ENCODE results near the gene OSBPL5.

The OSBPL5 gene

DNA sequence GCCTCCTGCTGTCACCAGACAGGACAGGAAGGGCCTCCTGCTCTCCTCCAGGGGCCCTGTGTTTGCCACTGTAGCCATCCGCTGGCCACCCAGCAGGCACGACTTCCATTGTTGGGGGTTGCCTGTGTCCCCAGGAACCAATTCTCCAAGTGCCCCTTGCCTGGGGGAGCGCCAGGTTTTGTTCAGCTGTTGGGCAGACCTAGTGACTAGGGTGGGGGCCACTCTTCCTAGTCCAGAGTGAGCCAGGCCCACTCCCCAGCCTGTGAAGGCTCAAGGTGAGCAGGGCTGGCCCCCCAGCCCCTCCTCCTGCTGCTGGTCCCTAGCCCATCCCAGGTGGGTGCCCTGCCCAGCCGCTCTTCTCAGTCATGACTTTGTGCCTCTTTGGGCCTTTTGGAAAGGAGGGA, 30.9 kb downstream of the OSBPL5 start:
- no peak for DNase-seq (ENCODE audit: low spot score)

DNA sequence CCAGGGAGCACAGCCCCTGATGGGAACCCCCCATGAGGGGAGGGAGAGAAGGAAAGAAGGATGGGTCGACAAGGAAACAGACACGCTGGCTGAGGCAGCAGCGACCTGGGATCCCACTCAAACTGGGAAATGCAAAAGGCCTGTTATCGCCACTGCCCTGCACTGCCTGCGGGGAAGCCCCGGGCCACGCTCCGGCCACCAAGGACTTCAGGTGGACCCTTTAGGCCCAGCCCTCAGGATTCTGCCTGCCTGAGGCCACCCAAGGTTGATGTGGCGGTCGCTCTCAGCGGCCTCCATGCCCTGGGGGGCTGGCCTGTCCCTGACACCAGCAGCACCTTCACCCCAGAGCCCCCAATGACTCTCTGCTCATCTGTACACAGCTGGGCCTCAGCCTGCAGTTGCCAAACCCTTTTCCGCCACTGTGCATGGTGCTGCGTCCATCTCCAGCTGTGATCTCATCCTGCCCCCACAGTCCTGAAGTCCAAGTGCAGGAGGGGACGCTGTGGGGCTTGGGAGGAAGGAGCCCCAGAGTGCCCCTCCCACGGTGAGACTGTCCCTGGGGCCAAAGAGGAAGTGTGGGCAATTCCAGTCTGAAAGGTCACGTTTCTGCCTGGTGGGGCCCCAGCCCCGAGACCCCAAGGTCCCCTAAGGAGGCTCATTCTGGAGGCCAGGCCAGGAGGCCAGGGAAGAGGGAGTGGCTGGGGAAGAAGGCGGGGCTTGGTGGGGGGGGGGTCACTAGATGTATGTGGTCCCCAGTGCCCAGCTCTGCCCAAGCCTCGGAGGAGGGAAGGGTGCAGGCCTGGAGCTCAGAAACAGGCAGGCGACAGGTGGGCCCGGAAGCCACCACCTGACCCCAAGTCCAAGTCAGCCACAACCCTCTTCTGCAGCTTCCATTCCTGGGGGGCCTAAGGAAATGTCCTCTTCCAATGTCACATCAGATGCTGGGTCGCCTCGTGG, 31.6 kb downstream of the OSBPL5 start:
- no peak for DNase-seq (ENCODE audit: low spot score)

DNA sequence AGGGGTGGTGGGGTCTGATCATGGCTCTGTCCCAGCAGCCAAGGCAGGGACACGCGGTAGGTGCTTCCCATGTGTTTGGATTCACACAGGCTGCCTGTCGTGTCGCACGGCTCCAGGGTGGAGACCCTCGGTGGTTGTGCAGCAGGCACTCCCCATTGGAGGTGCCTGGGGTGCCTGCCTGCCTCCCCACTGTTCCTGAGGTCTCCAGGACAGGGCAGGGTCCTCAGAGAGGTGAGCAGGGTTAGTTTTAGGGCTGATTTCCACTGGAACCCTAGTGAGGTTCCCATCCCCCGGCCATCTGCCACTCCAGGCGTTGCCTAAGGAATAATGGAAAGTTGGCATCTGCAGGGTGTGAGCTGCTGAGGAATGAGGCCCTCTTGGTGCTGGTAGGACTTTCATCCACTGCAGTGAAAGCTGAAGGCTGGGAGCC, 32.3 kb downstream of the OSBPL5 start:
- DNase-seq (ENCODE audit: low spot score): no peak

DNA sequence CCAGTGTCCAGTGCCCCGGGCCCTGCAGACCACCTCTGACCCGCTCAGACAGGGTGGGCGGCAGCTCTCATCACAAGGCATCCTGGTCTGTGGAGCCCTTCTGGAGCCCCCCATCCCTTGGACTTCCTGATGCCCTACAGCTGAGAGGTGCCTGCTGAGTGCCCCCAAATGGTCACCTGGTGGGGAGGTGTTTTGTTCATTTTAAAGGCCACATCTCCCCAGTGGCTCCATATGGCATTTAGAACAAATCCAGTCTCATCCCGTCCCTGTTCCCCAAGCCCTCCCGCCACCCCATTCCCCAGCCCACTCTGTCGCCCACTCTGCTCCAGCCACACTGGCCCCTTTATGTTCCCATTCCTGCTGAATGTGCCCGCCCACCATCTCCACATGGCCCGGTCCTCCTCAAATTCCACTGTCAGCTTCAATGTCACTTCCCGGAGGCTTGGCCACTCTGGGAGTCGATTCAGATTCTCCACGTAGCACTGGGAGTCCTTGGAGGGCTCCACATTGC, 32.8 kb downstream of the OSBPL5 start:
- no peak for DNase-seq (ENCODE audit: low spot score)

DNA sequence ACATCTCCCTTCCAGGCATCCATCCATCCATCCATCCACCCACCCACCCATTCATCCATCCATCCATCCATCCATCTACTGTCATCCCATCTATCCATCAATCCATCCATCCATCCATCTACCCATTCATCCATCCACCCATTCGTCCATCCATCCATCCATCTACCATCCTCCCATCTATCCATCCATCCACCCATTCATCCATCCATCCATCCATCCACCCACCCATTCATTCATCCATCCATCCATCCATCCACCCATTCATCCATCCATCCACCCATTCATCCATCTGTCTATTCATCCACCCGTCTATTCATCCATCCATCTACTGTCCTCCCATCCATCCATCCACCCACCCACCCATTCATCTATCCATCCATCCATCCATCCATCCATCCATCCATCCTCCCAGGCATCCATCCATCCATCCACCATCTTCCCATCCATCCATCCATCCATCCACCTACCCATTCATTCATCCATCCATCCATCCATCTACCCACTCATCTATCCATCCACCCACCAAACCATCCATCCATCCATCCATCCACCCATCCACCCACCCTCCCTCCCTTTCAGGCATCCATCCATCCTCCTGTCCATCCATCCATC, 33.7 kb downstream of the OSBPL5 start:
- no peak for DNase-seq (ENCODE audit: low spot score)

DNA sequence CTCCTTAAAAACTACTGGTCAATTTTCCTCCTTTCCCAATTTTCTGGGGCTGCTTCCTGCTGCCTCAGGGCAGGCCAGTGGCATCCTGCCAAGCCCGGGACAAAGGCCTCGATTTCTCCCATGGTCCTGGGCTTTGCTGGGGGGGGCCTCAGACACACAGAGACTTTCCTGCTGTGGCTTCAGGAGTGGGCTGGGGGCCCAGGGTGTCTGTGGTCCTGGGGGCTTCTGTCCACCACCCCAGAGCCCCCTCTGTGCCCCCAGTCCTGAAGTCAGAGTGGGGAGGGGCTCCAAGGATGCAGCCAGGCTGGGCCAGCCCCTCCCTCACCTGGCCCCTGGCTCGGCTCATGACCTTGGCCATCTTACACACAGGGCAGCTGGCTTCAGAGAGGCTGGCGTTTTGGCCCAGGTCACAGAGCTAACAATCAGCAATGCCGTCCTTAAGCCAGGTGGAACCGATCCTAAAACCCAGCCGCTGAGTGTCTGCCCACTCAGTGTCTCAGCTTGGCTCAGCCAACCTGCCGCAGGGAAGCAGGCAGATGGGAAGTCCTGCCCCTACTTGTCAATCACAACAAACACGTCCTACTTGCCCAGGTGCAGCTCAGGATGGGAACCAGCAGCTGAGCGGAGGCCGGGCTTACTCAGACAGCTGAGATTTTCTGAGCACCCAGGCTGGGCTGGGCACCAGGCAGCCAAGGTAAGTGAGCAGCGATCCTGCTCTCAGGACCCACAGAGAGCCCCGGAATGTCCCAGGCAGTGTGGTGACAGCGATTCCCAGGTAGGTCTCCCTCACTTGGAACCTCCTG, 34.6 kb downstream of the OSBPL5 start:
- DNase-seq (ENCODE audit: low spot score): no peak

DNA sequence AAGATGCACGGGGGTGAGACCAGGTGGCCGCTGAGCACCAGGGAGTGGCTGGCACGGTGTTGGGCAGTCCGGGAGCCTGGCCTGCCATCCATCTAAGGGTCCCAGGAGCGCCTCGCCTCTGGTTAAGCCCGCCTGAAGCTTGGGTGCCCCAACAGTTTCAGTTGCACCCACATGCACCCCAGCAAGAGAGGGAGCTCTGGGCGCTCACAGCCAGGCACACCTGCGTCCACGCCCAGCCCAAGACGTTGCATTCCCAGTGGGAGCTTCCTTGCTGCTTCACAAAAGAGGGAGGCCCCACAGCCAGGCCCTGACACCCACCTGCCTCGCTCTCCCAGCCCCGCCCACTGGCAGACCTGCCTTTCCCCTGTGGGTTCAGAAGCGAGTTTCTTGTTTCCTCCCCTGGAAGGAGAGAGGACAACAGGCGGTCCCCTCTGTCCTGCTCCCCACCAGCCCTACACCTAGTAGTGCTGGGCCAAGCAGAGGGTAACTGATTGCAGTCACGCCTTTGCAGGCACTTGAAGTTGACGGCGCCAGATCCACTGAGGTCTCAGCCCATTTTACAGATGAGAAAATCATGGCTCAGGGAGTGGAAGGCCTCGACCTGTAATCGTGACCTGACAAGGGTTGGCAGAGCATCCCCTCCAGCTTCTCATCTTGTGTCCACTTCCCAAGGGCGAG, 35.4 kb downstream of the OSBPL5 start:
- no peak for DNase-seq (ENCODE audit: low spot score)

DNA sequence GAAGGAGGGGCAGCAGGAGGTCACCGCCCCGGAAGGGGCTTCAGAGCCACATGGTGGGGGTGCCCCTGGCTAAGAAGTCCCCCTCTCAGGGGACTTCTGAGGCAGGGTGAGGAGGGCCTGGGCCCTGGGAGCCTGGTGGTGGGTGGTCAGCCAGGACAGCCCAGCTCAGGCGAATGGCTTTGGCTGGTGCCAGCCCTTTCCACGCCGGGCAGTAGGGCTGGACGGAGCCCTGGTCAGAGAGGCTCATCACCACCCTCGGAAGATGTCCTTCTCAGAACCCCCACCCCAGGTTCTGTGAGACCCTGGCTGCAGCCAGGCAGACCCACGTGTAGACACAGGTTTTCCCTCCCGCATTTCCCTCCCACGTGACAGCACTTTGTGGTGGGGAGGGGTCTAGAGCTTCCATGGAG, 35.9 kb downstream of the OSBPL5 start:
- no peak for DNase-seq (ENCODE audit: low spot score)

DNA sequence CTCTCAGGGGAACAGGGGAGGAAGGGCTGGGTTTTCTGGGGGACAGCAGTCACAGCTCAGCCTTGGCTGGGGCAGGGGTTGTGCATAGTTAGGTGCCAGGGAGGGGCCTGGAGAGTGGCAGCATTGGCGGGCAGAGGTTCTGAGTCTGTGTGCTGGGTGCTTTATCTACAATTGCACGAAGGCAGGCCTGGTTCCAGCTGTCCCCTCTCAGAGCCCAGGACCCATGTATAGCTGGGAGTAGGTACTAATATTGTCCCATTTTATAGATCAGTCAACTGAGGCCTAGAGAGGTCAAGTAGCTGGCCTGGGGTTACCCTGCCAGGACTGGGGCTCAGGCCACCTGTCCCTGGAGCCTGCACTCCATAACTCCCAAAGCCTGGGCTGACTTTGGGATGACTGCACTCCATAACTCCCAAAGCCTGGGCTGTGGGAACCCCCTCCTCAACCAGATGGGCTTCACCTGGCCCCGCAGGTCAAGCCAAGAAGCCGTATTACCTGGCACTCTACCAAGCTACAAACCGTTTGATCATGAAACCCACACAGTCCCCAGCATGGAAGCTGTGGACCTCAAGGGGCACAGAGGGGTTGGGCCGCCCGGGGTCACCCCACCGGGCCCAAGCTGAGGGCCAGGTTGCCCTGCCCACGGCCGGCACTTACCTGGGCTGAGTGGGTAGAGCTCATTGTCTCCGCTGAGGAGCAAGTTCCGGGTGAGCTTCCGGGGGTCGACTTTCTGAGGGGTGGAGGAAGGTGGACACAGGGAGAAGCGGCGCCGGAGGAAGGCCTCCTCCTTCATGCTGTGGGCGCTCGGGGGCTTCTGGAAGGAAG, 36.5 kb downstream of the OSBPL5 start:
- DNase-seq (ENCODE audit: low spot score): no peak

DNA sequence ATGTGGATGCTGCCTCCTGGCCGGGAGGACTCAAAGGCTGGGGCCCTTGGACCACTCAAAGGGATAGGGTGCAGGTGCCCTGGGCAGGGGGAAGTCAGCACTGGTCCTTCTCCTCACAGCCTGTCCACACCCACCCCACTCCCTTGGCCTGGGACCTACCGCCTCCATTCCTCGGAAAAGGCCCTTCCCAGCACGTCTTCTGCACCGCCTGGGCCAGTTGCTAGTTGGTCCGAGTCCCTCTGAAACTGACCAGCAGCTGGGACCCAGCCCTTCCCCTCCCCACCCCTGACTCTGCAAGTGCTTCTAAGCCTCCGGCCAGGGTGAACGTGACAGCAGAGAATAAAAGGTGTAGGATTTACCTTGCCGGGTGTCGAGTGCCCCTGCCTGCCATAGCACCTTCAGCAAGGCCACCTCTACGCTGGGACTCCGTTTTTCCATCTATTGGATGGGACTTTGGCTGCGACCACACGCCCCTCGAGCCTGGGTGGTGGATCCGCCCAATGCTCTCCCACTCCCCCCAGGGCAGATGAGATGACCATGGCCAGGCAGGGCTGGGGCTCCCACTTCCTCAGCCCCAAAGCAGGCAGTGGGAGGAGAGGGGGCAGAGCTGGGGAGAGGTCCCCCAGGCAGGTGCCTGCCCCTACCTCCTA, 37.3 kb downstream of the OSBPL5 start:
- no peak for DNase-seq (ENCODE audit: low spot score)

DNA sequence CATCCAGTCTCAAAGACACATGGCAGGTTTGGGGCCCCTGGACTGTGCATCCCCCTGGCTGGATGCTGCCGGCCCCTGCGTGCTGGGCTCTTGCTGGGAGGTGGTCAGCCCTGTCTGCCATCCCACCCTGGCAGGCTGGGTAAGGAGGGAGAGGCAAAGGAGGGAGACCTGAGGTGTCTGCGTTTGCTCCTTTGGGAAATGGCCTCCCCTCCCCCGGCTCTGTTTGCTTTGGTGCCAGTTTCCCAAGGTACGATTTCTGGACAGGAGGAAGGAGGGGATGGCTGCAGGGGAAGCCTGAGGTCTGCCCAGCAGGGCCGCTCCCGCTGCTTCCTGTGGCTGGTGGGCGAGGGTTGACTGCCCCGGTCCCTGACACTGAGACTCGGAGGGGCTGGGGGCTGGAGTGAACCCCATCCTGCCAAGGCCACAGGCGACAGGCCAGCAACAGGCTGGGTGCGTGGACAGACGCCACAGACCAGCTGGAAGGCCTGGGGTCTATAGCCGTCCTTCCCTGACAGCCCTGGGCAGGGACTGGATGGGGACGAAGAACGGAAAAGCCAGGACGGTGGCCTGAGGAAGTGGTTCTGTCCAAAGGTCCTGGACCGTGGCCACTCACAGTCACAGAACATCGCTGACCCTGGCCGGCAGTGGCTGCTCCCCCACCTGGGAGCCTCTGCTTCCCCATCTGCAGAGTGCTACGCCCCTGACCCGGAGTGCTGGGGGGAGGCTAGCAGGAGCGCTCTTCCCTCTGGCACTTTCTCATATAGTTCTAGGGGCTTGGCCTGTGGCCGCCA, 38.0 kb downstream of the OSBPL5 start:
- no peak for DNase-seq (ENCODE audit: low spot score)

DNA sequence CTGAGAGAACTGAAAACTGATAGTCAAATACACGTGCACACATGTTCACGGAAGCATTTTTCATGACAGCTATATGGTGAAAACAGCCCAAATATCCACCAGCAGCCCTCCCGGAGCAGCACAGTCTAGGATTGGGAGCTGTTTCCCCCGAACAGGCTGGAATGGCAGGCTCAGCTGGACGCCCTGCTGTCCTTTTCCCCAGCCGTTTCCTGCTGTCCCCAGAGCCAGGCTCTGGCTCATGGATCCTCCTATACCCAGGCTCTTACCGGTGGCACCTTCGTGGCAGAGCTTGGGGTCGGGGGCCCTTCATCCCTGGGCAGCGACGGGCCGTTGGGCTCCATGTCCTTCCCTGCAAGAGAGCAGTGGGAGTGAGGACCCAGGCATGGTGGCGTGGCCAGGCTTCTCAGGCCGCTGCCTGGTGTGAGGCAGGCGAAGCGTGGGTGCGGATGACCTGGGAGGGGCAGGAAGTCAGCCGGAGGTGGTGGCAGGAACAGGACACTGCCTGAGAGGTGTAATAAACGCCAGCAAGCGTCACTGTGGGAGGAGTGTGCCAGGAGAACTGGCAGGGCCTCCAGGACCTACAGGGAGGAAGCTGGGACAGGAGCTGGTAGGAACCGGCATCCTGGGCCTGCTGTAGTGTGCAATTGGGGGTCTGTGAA, 38.8 kb downstream of the OSBPL5 start:
- no peak for DNase-seq (ENCODE audit: low spot score)

DNA sequence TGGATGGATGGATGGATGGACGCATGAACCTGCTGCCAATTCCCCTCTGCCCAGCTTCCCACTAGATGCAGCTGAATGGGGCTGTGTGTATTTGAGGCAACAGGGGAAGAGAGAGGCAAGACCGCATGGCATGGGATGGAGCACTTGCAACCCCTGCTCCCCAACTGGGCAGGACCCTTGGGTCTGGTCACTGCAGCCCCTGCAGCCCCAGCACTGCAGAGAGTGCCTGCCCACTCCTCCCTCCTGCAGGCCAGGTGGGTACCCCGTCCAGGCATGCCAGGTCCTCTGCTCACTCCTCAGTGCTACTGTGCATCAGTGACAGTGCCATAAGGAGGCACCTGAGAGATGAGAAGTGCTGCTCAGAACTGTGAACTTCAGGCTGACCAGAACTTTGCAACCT, 40.3 kb downstream of the OSBPL5 start:
- DNase-seq (ENCODE audit: low spot score): no peak

DNA sequence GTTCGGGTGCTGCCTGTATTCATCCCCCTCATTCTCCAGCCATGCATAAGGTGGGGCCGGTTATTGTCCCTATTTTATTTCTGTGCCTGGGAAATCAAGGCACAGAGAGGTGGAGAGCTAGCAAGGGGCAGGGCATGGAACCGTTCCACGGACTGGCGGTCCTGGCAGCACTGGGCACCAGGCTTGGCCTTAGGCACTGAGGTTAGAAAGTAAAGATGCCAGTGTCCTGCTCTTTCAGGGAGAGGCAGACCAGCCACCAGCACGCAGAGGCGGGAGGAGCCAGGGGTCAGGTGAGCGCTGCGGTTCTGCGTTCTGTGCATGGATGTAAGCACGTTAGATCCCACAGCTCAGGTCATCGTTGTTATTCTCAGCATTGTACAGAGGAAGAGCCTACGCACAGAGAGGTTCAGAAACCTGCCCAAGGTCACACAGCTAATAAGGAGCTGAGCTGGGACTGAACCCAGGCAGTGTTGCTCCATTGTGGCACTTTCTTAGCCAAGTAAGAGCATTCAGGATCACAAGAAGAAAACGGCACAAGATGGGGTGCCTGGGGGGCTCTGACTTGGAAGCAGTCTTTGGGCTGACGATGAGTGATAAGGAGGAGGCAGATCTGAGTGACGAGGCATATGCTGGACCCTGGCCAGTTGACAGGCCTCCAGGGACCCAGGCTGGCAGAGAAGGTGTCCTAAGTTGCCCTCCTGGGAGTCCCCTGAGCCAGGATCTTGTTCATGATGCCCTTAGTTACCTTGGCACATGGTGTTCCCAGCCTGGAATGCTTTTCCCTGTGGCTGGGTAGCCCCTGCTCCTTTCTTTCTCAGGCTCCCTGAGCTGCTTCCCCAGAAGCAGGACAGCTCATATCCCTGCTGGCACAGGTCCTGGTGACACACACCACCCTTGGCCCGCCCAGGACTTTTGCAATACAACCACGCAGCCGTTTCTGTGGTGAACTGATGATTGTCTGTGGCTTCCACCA, 41.1 kb downstream of the OSBPL5 start:
- no peak for DNase-seq (ENCODE audit: low spot score)

DNA sequence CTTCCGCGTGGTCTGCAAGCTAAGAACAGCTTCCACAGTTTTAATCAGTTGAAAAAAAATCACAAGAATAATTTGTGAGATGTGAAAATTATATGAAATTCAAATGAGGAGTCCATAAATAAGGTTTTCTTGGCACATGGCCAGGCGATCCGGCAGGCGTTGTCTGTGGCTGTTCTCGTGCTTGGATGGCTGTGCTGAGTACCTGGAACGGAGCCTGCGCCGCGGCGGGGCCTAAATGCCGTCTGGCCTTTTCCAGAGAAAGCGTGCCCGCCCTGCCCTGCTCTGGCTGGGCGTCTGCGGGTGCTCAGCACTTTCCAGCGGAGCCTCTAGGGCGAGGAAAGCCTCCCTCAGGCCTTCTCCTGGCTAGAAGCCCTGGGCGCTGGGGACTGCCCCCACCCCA, 41.8 kb downstream of the OSBPL5 start:
- DNase-seq (ENCODE audit: low spot score): no peak

DNA sequence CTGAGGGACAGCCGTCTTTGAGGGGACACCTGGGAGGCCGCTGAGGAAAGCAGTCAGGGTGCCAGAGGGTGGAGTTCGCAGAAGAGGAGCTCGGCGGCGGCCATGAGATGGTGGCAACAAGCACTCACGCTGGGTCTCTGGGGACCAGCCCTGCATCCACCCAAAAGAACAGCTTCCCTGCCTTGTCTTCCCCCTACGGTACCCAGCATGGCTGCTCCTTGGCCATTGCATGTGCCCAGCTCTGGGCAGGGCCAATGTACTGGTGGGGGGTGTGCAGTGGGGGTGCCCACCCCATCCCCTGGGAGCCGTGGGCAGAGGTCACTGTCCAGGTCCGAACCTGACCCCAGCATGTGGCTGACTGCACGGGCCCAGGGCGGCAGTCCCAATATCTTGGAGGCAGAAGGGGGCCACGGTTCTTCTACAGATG, 42.3 kb downstream of the OSBPL5 start:
- no peak for DNase-seq (ENCODE audit: low spot score)

DNA sequence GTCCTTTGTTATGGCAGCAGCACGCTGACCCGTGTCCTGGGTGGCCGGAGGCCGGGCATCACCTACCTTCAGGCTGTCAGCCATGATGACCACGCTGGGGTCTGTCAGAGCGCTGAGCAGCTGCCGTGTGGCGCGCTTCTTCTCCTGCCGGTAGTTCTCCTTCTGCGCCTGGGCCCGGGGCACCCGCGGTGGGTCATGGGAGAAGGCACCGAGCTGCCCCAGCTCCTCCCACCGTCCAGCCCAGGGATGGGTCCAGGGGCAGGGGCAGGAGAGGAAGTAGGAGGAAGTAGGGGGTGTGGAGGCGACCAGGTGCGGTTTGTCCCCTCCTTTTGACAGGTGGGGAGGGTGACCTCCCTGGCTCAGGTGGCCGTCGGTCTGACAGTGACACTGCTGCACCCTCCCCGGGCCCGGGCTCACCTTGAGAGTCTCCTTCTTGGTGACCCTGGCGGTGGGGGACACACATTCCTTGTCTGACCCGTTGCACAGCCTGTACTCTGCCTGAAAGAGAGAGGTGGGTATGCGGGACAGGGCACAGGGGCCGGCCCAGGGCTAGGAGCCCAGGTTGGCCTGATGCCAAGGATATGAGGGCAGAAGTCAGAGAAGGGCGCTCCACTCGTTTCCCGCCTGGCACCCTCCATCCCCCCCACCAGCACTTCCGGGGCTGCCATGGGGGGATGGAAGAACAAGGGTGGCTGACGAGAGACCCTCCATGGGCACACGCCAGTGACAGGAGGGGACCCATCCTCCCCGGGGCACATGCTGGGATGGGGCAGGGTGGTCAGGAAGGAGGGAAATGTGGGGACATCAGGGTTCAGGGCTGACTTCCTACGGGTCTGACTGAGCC, 43.0 kb downstream of the OSBPL5 start:
- DNase-seq (ENCODE audit: low spot score): no peak

Data from CD4-positive, alpha-beta T cell treated with Interleukin-2 at 100 ng/mL for 4 hours (primary cell).